ENCODE measurements around the gene SLC35C1. TPM values are rescaled to one million over a fixed set of nuclear protein-coding genes. Genes with fewer than 3 reads are reported as not detected.

SLC35C1 gene
- total and polyA plus RNA-seq, 2 experiments from 2014 or later, result 6.8 to 11.0 TPM

DNA sequence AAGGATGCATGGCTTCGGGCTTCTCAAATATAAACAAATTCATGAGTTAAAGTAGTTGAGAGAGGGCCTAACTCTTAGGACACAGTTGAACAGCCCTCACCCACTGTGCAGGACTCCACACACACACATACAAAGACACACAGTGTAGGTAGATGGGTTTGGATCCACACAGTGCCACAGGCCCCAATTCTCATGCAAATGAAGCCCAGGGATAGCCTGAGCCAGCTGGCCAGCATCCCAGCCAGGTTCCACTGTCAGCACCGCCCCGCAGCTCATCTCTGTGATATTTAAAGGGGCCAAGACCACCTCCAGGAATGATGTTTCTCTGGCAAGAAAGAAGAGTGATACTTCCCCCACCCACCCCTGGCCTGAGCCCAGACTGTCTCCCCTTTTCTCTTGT, 11.7 kb downstream of the SLC35C1 start (continued):
- TF ChIP-seq, protein P1, sequence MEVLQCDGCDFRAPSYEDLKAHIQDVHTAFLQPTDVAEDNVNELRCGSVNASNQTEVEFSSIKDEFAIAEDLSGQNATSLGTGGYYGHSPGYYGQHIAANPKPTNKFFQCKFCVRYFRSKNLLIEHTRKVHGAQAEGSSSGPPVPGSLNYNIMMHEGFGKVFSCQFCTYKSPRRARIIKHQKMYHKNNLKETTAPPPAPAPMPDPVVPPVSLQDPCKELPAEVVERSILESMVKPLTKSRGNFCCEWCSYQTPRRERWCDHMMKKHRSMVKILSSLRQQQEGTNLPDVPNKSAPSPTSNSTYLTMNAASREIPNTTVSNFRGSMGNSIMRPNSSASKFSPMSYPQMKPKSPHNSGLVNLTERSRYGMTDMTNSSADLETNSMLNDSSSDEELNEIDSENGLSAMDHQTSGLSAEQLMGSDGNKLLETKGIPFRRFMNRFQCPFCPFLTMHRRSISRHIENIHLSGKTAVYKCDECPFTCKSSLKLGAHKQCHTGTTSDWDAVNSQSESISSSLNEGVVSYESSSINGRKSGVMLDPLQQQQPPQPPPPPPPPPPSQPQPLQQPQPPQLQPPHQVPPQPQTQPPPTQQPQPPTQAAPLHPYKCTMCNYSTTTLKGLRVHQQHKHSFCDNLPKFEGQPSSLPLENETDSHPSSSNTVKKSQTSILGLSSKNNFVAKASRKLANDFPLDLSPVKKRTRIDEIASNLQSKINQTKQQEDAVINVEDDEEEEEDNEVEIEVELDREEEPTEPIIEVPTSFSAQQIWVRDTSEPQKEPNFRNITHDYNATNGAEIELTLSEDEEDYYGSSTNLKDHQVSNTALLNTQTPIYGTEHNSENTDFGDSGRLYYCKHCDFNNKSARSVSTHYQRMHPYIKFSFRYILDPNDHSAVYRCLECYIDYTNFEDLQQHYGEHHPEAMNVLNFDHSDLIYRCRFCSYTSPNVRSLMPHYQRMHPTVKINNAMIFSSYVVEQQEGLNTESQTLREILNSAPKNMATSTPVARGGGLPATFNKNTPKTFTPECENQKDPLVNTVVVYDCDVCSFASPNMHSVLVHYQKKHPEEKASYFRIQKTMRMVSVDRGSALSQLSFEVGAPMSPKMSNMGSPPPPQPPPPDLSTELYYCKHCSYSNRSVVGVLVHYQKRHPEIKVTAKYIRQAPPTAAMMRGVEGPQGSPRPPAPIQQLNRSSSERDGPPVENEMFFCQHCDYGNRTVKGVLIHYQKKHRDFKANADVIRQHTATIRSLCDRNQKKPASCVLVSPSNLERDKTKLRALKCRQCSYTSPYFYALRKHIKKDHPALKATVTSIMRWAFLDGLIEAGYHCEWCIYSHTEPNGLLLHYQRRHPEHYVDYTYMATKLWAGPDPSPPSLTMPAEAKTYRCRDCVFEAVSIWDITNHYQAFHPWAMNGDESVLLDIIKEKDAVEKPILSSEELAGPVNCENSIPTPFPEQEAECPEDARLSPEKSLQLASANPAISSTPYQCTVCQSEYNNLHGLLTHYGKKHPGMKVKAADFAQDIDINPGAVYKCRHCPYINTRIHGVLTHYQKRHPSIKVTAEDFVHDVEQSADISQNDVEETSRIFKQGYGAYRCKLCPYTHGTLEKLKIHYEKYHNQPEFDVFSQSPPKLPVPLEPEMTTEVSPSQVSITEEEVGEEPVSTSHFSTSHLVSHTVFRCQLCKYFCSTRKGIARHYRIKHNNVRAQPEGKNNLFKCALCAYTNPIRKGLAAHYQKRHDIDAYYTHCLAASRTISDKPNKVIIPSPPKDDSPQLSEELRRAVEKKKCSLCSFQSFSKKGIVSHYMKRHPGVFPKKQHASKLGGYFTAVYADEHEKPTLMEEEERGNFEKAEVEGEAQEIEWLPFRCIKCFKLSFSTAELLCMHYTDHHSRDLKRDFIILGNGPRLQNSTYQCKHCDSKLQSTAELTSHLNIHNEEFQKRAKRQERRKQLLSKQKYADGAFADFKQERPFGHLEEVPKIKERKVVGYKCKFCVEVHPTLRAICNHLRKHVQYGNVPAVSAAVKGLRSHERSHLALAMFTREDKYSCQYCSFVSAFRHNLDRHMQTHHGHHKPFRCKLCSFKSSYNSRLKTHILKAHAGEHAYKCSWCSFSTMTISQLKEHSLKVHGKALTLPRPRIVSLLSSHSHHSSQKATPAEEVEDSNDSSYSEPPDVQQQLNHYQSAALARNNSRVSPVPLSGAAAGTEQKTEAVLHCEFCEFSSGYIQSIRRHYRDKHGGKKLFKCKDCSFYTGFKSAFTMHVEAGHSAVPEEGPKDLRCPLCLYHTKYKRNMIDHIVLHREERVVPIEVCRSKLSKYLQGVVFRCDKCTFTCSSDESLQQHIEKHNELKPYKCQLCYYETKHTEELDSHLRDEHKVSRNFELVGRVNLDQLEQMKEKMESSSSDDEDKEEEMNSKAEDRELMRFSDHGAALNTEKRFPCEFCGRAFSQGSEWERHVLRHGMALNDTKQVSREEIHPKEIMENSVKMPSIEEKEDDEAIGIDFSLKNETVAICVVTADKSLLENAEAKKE (CRISPR knock-in tag; IDR thresholded peaks at IDR 0.05), result no peak
- TF ChIP-seq CREB1 (CRISPR knock-in tag; IDR thresholded peaks at IDR 0.05; ENCODE audit: low read depth), result no peak
- TF ChIP-seq ZNF114 (CRISPR knock-in tag; IDR thresholded peaks at IDR 0.05), result no peak
- TF ChIP-seq, protein P2, sequence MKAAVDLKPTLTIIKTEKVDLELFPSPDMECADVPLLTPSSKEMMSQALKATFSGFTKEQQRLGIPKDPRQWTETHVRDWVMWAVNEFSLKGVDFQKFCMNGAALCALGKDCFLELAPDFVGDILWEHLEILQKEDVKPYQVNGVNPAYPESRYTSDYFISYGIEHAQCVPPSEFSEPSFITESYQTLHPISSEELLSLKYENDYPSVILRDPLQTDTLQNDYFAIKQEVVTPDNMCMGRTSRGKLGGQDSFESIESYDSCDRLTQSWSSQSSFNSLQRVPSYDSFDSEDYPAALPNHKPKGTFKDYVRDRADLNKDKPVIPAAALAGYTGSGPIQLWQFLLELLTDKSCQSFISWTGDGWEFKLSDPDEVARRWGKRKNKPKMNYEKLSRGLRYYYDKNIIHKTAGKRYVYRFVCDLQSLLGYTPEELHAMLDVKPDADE (IDR thresholded peaks at IDR 0.05), result no peak
- no peak for TF ChIP-seq JUNB (IDR thresholded peaks at IDR 0.05; ENCODE audit: unreplicated experiment)
- no peak for TF ChIP-seq NANOG (IDR thresholded peaks at IDR 0.05; ENCODE audit: borderline replicate concordance)
- no peak for TF ChIP-seq STAT1 (IDR thresholded peaks at IDR 0.05; ENCODE audit: unreplicated experiment)

DNA sequence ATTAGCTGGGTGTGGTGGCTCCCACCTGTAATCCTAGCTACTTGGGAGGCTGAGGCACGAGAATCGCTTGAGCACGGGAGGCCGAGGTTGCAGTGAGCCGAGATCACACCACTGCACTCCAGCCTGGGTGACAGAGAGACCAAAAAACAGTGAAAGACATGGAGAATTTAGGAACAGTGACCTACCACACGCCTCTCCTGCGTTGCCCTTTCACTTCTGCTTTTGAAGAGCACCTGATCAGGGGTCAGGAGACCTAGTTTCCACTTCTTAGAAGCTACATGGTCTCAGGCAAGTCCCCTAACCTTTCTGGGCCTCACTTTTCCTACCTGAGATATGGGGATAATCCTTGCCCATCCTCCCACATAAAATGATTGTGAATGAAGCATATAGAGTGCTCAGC, 12.2 kb downstream of the SLC35C1 start:
- no peaks in the 10 kb centered on the region; the same call in 2 of the 3 replicates for H3K36me3 Mint-ChIP-seq (ENCODE audit: low read depth)
- H3K27me3 Mint-ChIP-seq (ENCODE audit: insufficient read depth, low read depth, poor library complexity), result peaks cover 9% of the 10 kb centered on the region
- H3K27ac Mint-ChIP-seq, result no peak overlapping the region

More for the DNA sequence above, 12.2 kb downstream of the SLC35C1 start:
- Histone ChIP-seq H3K79me2 (replicated peaks; ENCODE audit: insufficient read depth) (no peaks in the 10 kb centered on the region), H3F3A (replicated peaks; ENCODE audit: low read depth) (no peaks in the 10 kb centered on the region), H3K4me3 (no peak overlapping the region), H3K9me2 (ENCODE audit: insufficient read depth) (no peaks in the 10 kb centered on the region), H3K27me3 (ENCODE audit: insufficient read depth) (no peaks in the 10 kb centered on the region), H4K20me1 (replicated peaks; ENCODE audit: insufficient read depth) (peaks cover 4% of the 10 kb centered on the region; the same call in 1 of the 2 replicates), H3K27ac (ENCODE audit: low read depth) (no peak overlapping the region), H2AFZ (no peak overlapping the region), H3K4me1 (ENCODE audit: insufficient read depth) (peaks cover 10% of the 10 kb centered on the region), H3K36me3 (ENCODE audit: insufficient read depth) (no peaks in the 10 kb centered on the region), H3K4me2 (peak overlapping the region; percentile 23; the same call in 1 of the 2 replicates)
- TF ChIP-seq, protein P1 (CRISPR knock-in tag; IDR thresholded peaks at IDR 0.05), result no peak
- TF ChIP-seq CREB1 (CRISPR knock-in tag; IDR thresholded peaks at IDR 0.05; ENCODE audit: low read depth), result no peak
- Mint-ChIP-seq H3K4me3 (no peak overlapping the region), H3K4me1 (peaks cover 26% of the 10 kb centered on the region), H3K9me3 (no peaks in the 10 kb centered on the region)
- no peak for ATAC-seq
- no peak for DNase-seq (ENCODE audit: low spot score)
